Right cardiac atrium (tissue), 5 donors: ENCODE results near the gene KRTAP12-1. TPM values are rescaled to one million over a fixed set of nuclear protein-coding genes. Genes with fewer than 3 reads are reported as not detected.
"Not testable (repeated sequence)": the region's sequence is repeated elsewhere in the genome, so short reads cannot be mapped to it uniquely, and the experiment has no call there.

ENCODE experiments used
- ATAC-seq, 2 donors: fragments of 200-7000 bp; cut with Tn5 transposase; one replicate each; pipeline versions ENCODE4 v1.8.0 to v1.9.1; 2020; ENCODE audit warnings: moderate library complexity in 2 of 2, mild to moderate bottlenecking in 1 of 2
- DNase-seq, 3 donors: peaks; one replicate each; pipeline ENCODE4 v3.0.0-alpha.2; 2020
- H3K27ac ChIP-seq: one replicate; pipeline ENCODE4 v1.5.1; 2013; ENCODE audit warnings: mild to moderate bottlenecking, low read length, control low read depth, moderate library complexity
- H3K27me3 ChIP-seq: one replicate; pipeline ENCODE4 v1.6.1; 2013; ENCODE audit not compliant: control insufficient read depth, insufficient read depth
- H3K4me1 ChIP-seq: one replicate; pipeline ENCODE4 v1.6.1; 2013; ENCODE audit warnings: low read length; ENCODE audit not compliant: control insufficient read depth, insufficient read depth
- H3K4me3 ChIP-seq: one replicate; pipeline ENCODE4 v1.5.1; 2013; ENCODE audit warnings: low read length, control low read depth
- H3K9me3 ChIP-seq: one replicate; pipeline ENCODE4 v1.6.1; 2013; ENCODE audit warnings: low read length; ENCODE audit not compliant: control insufficient read depth
- WGBS: extraction: QIAGEN DNeasy Blood & Tissue Kit; methylation state at CpG from one replicate; pipeline ENCODE4 v1.1.7; 2013; 5-methylcytosine and 5-hydroxymethylcytosine counted together
- intact Hi-C, 4 donors: fragments of 100-400 bp; cut with DNase I; formaldehyde crosslinking; loops; one replicate each; pipeline versions ENCODE4 v1.11.0 to v1.14.0; 2022 to 2023
- polyA plus RNA-seq: library from polyadenylated mRNA; stranded (reverse); fragments of 200-250 nt; gene quantifications from one replicate; pipeline ENCODE4 v1.2.3, GENCODE V29; 2013
- total RNA-seq, 4 donors: library from RNA; stranded (reverse); fragmentation: NEBNext Ultra II Directional; extraction: Animal tissue kit (Norgen Biotek cat#: 25700); gene quantifications; one replicate each; pipeline ENCODE4 v1.2.1, GENCODE V29; 2021
- donor health status: healthy with polysubstance abuse.
- donor health status: DM: no; HTN: yes; CAD: no.
- donor health status: DM: no; HTN: no; CAD: no.
- donor health status: DM: no; HTN: yes; CAD: no; lungs with severe emphysema.
- donor health status: DM: yes; HTN: yes; CAD: no.

Gene KRTAP12-1
- total and polyA plus RNA-seq, 5 donors, result not detected

DNA sequence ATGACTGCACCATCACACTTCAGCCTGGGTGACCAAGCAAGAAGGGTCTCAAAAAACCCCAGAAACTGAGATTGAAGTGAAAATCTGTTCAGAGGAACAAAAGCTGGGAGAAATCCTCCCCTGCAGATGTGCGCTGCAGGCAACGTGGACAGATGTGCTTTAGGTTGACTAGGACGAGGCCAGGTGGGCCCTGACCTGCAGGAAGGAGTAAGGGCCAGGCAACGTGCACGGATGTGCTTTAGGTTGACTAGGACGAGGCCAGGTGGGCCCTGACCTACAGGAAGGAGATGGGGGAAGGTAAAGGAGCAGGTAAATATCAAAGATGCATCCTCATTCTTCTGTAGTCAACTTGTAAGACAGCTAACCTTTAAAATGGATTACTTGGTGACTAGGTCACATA, 2.5 kb upstream of the KRTAP12-1 start:
- Histone ChIP-seq H3K9me3 (no peaks in the 10 kb centered on the region), H3K27ac (no peak overlapping the region), H3K4me1 (no peaks in the 10 kb centered on the region), H3K27me3 (no peaks in the 10 kb centered on the region), H3K4me3 (no peak overlapping the region)
- ATAC-seq (no peak), DNase-seq (no peak)
- intact Hi-C loops, result no loop called here
- 62% methylated on average over 6 of the region's 6 CpGs for WGBS

DNA sequence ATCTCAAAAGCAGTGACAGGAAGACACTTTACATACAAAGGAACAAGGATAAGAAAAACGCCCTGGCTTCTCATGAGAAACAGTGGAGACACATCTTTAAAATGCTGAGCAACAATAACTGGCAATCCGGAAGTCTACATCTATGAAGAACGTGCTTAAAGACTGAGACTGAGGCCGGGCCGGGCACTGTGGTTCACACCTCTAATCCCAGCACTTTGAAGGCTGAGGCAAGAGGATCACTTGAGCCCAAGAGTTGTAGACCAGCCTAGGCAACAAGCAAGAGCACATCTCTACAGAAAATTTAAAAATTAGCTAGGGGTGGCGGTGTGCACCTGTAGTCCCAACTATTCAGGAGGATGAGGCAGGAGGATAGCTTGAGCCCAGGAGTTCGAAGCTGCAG, 2.1 kb upstream of the KRTAP12-1 start:
- no peak overlapping the region for H3K27ac ChIP-seq
- H3K4me1 ChIP-seq, result no peaks in the 10 kb centered on the region
- no peaks in the 10 kb centered on the region for H3K9me3 ChIP-seq
- ATAC-seq (no peak), DNase-seq (no peak)
- intact Hi-C loops, result no loop called here
- no peaks in the 10 kb centered on the region for H3K27me3 ChIP-seq
- no peak overlapping the region for H3K4me3 ChIP-seq
- WGBS, result 70% methylated on average over 7 of the region's 7 CpGs

DNA sequence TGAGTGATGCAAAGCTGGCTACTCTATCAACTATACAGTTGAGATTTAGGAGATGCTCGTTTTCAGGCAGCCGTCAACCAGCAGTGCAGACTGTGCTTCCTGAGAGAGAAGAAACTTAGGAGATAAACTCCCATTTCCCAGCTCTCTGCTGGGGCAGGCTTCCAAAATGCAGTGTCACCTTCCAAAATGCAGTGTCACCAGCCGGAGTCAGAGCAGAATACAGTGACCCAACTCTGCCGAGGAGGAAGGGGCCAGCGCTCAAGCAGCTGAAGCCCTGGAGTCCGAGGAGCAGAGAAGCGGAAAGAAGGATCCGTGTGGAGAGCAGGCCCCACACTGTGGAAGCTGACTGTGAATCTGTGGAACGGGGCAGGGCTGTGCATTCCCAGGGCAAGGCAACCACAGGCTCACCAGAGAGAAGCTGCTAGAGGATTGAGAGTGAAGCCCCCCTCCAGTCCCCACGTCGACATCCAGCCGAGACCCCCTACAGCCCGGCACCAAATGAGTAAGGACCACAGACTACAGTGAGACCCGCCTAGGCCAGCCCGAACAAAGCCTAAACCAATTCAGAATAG, 703 bp upstream of the KRTAP12-1 start:
- intact Hi-C loops, result no loop called here
- no peak for ATAC-seq
- no peaks in the 10 kb centered on the region for H3K9me3 ChIP-seq
- H3K27ac ChIP-seq, result no peak overlapping the region
- H3K4me3 ChIP-seq, result no peak overlapping the region
- H3K4me1 ChIP-seq, result no peaks in the 10 kb centered on the region
- 73% methylated on average over 15 of the region's 15 CpGs for WGBS
- no peaks in the 10 kb centered on the region for H3K27me3 ChIP-seq
- DNase-seq, result no peak

DNA sequence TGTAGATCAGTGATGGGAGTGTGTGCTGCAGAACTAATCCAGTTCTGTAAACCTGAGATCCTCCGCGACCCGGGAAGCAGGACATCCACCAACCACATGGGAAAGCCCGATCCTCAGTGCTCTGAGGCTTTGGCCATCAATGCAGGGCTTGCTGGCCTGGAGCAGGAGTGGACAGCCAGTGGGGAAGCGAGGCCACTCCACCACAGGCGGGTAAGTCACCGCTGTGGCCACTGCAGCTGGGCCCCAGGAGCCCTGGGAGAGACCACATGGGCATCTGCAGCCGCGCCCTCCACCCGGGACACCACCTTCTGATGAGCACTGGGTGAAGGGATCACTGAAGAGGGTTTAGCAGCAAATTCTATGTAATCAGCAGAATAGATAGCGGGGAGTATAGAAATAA, 811 bp downstream of the KRTAP12-1 start:
- ATAC-seq (no peak), DNase-seq (no peak)
- intact Hi-C loops, result no loop called here
- H3K27me3 ChIP-seq, result no peaks in the 10 kb centered on the region
- WGBS, result 68% methylated on average over 11 of the region's 11 CpGs
- no peak overlapping the region for H3K27ac ChIP-seq
- no peaks in the 10 kb centered on the region for H3K9me3 ChIP-seq
- no peak overlapping the region for H3K4me3 ChIP-seq
- H3K4me1 ChIP-seq, result no peaks in the 10 kb centered on the region

GRCh38 chr21:44677881-44678280, 4.1 kb downstream of the KRTAP12-1 start:
- ATAC-seq (no peak), DNase-seq (no peak)
- Histone ChIP-seq H3K27ac (no peak overlapping the region), H3K4me3 (no peak overlapping the region), H3K27me3 (peaks cover 2% of the 10 kb centered on the region), H3K9me3 (no peaks in the 10 kb centered on the region), H3K4me1 (no peaks in the 10 kb centered on the region)
- intact Hi-C loops, result no loop called here
- WGBS, result 88% methylated on average over 13 of the region's 13 CpGs

GRCh38 chr21:44671911-44672310, 10.1 kb downstream of the KRTAP12-1 start:
- no peak overlapping the region for H3K4me3 ChIP-seq
- no peak overlapping the region for H3K27ac ChIP-seq
- WGBS, result 100% methylated on average over 1 of the region's 1 CpG

GRCh38 chr21:44670642-44671432, 11.1 kb downstream of the KRTAP12-1 start:
- no peak overlapping the region for H3K27ac ChIP-seq
- H3K9me3 ChIP-seq, result no peaks in the 10 kb centered on the region
- 82% methylated on average over 3 of the region's 3 CpGs for WGBS
- no peaks in the 10 kb centered on the region for H3K4me1 ChIP-seq
- DNase-seq, result no peak
- intact Hi-C loops, result no loop called here
- ATAC-seq, result no peak
- H3K27me3 ChIP-seq, result peaks cover 2% of the 10 kb centered on the region
- no peak overlapping the region for H3K4me3 ChIP-seq

More at GRCh38 chr21:44671911-44672310, 10.1 kb downstream of the KRTAP12-1 start:
- Histone ChIP-seq H3K9me3 (no peaks in the 10 kb centered on the region), H3K27me3 (peaks cover 2% of the 10 kb centered on the region), H3K4me1 (no peaks in the 10 kb centered on the region)
- intact Hi-C loops, result no loop called here
- no peak for DNase-seq
- ATAC-seq, result no peak

DNA sequence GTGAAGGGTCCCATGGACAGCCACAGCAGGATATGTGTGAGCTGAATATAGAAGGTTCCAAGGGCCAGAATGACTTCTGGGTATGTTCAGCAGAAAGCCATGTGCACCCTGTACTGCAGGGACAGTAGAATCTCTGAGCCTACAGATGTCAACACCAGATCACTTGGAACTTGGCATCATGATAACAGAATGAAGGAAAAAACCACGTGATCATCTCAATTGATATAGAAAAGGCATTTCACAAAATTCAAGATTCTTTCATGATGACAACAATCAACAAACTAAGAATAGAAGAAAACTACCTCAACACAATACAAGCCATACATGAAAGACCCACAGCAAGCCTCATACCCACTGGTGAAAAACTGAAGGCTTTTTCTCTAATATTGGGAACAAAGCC, 14.4 kb downstream of the KRTAP12-1 start:
- 66% methylated on average over 1 of the region's 1 CpG for WGBS
- Histone ChIP-seq H3K27me3 (no peaks in the 10 kb centered on the region), H3K4me1 (no peaks in the 10 kb centered on the region), H3K9me3 (no peaks in the 10 kb centered on the region), H3K4me3 (no peak overlapping the region), H3K27ac (no peak overlapping the region)
- intact Hi-C loops, result no loop called here
- DNase-seq, result no peak
- ATAC-seq, result no peak

DNA sequence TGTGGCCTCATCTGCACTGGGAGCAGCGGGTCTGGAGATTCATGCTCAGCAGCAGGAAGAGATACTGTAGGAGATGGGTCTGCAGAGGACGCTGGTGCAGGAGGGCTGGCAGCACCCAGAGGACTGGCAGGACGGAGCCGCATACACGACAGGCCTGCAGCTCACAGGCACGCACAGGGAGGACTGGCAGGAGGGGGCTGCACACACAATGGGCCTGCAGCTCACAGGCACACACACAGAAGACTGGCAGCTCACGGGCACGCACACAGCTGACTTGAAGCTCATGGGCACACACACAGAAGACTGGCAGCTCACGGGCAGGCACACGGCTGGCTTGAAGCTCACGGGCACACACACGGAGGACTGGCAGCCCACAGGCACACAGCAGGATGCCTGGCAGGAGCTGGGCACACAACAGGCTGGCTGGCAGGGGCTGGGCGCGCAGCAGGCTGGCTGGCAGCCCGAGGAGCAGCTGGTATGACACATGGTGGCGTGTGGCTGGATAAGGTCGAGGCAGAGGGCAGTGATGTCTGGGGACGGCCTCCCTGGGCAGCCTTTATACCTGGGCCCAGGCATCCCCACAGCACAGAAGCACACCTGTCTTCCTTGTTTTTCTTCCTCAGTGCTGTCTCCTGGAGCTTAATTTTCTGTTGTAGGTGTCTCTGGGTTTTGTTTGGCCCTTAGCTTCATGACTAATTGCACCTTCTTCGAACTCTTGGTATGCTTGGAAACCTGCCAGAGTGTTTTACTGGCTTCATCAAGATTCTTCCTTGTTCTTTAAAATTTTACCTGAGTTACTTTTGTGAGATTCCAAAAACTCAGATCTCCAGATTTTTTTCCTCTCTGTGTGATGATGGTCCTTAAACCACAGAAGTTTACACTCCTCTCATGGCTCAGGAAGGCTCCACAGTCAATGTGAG, 15.3 kb downstream of the KRTAP12-1 start, which contains the start of gene KRTAP12-2:
Gene KRTAP12-2, minus strand, starts transcription at position 527 of the 920 bp plus-strand sequence. Its CDS starts 41 bp downstream, at position 486.
- no peaks in the 10 kb centered on the region for H3K4me1 ChIP-seq
- H3K9me3 ChIP-seq, result no peaks in the 10 kb centered on the region
- 66% methylated on average over 19 of the region's 19 CpGs for WGBS
- no peak within 1 kb of the TSS for H3K27ac ChIP-seq
- peak; percentile 45 to 73 (median 58) for DNase-seq
- H3K27me3 ChIP-seq, result no peaks in the 10 kb centered on the region
- H3K4me3 ChIP-seq, result no peak within 1 kb of the TSS
- peak; percentile 86 to 87 for ATAC-seq
- intact Hi-C loops, result no loop called here

GRCh38 chr21:44664691-44665090, 17.3 kb downstream of the KRTAP12-1 start:
- intact Hi-C loops, result no loop called here
- no peak overlapping the region for H3K27ac ChIP-seq

DNA sequence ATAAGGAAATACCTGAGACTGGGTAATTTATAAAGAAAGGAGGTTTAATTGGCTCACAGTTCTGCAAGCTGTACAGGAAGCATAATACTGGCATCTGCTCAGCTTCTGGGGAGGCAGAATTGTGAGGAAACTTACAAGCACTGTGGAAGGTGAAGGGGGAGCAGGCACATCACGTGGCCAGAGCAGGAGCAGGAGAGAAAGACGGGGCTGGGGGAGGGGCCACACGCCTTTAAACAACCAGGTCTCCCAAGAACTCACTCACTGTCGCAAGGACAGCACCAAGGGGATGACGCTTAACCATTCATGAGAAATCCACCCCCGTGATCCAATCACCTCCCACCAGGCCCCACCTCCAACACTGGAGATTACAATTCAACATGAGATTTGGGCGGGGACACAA, 20.4 kb downstream of the KRTAP12-1 start:
- H3K4me1 ChIP-seq, H3K27me3 ChIP-seq, DNase-seq, H3K27ac ChIP-seq, H3K4me3 ChIP-seq, H3K9me3 ChIP-seq, intact Hi-C loops, ATAC-seq: not testable (repeated sequence)
- 53% methylated on average over 7 of the region's 7 CpGs for WGBS

More at GRCh38 chr21:44664691-44665090, 17.3 kb downstream of the KRTAP12-1 start:
- ATAC-seq (no peak), DNase-seq (no peak)
- Histone ChIP-seq H3K4me1 (no peaks in the 10 kb centered on the region), H3K9me3 (no peaks in the 10 kb centered on the region), H3K27me3 (no peaks in the 10 kb centered on the region), H3K4me3 (no peak overlapping the region)
- WGBS, result 81% methylated on average over 5 of the region's 5 CpGs
